ENCODE results near the gene TMTC4. TPM values are rescaled to one million over a fixed set of nuclear protein-coding genes. Genes with fewer than 3 reads are reported as not detected.
"Not testable (repeated sequence)": the region's sequence is repeated elsewhere in the genome, so short reads cannot be mapped to it uniquely, and the experiment has no call there.

Gene TMTC4
- total RNA-seq, 3 donors from 2014 or later (not counting 1 experiment from before 2014, with no cell fraction given), result 16.2 to 24.9 (median 17.3) TPM

GRCh38 chr13:100581030-100581429 lies 93.6 kb downstream of the TMTC4 start:
- H3K4me3 Mint-ChIP-seq, result peak overlapping the region; percentile 36

GRCh38 chr13:100580045-100580444 lies 94.5 kb downstream of the TMTC4 start:
- H3K9me3 ChIP-seq (ENCODE audit: control insufficient read depth, insufficient read depth, low read length), result no peaks in the 10 kb centered on the region
- Mint-ChIP-seq H3K4me1 (peaks cover 17 to 32% of the 10 kb centered on the region in 2 donors), H3K27me3 (ENCODE audit: low read depth in 2 of 2) (no peaks in the 10 kb centered on the region), H3K27ac (no peak overlapping the region), H3K9me3 (no peaks in the 10 kb centered on the region), H3K36me3 (peaks cover 7% of the 10 kb centered on the region), H3K4me3 (no peak overlapping the region)
- H3K27me3 ChIP-seq (ENCODE audit: control insufficient read depth, insufficient read depth, low read length), result no peaks in the 10 kb centered on the region
- no peak for ATAC-seq
- intact Hi-C loops (cut with micrococcal nuclease), result no loop called here
- H3K4me3 ChIP-seq (ENCODE audit: low read length), result no peak overlapping the region
- peaks cover 4% of the 10 kb centered on the region for H3K4me1 ChIP-seq (ENCODE audit: control insufficient read depth, insufficient read depth, low read length)
- no peak for TF ChIP-seq CTCF (IDR thresholded peaks at IDR 0.05)
- no peak overlapping the region for H3K27ac ChIP-seq (ENCODE audit: low read length)
- no peak for DNase-seq
- WGBS (ENCODE audit: insufficient coverage), result 97% methylated on average over 12 of the region's 12 CpGs
- H3K36me3 ChIP-seq (ENCODE audit: control insufficient read depth, insufficient read depth, low read length), result peaks cover 8% of the 10 kb centered on the region

More at GRCh38 chr13:100581030-100581429, 93.6 kb downstream of the TMTC4 start:
- TF ChIP-seq CTCF (IDR thresholded peaks at IDR 0.05), result no peak
- intact Hi-C loops (cut with micrococcal nuclease), result no loop called here
- Mint-ChIP-seq H3K36me3 (peaks cover 7% of the 10 kb centered on the region), H3K9me3 (no peaks in the 10 kb centered on the region), H3K4me1 (peaks cover 14 to 30% of the 10 kb centered on the region in 2 donors), H3K27ac (peak overlapping the region; percentile 17 to 56), H3K27me3 (ENCODE audit: low read depth in 2 of 2) (no peaks in the 10 kb centered on the region)
- H3K4me3 ChIP-seq (ENCODE audit: low read length), result no peak overlapping the region
- peaks cover 8% of the 10 kb centered on the region for H3K36me3 ChIP-seq (ENCODE audit: control insufficient read depth, insufficient read depth, low read length)
- DNase-seq, result no peak
- no peaks in the 10 kb centered on the region for H3K9me3 ChIP-seq (ENCODE audit: control insufficient read depth, insufficient read depth, low read length)
- 66% methylated on average over 4 of the region's 4 CpGs for WGBS (ENCODE audit: insufficient coverage)
- peaks cover 4% of the 10 kb centered on the region for H3K4me1 ChIP-seq (ENCODE audit: control insufficient read depth, insufficient read depth, low read length)
- no peaks in the 10 kb centered on the region for H3K27me3 ChIP-seq (ENCODE audit: control insufficient read depth, insufficient read depth, low read length)
- peak in 1 of 3 donors; percentile 45 for ATAC-seq
- no peak overlapping the region for H3K27ac ChIP-seq (ENCODE audit: low read length)

GRCh38 chr13:100577239-100577638 lies 97.4 kb downstream of the TMTC4 start:
- intact Hi-C loops (cut with micrococcal nuclease); H3K36me3 Mint-ChIP-seq; H3K4me1 ChIP-seq (ENCODE audit: control insufficient read depth, insufficient read depth, low read length); H3K9me3 ChIP-seq (ENCODE audit: control insufficient read depth, insufficient read depth, low read length); H3K27me3 Mint-ChIP-seq (ENCODE audit: low read depth in 2 of 2); H3K27ac Mint-ChIP-seq; ATAC-seq; H3K4me3 Mint-ChIP-seq; H3K27me3 ChIP-seq (ENCODE audit: control insufficient read depth, insufficient read depth, low read length); H3K36me3 ChIP-seq (ENCODE audit: control insufficient read depth, insufficient read depth, low read length); H3K4me3 ChIP-seq (ENCODE audit: low read length); H3K27ac ChIP-seq (ENCODE audit: low read length); H3K9me3 Mint-ChIP-seq; DNase-seq: not testable (repeated sequence)
- WGBS (ENCODE audit: insufficient coverage), result 100% methylated on average over 2 of the region's 4 CpGs
- peaks cover 36 to 48% of the 10 kb centered on the region in 2 donors for H3K4me1 Mint-ChIP-seq

GRCh38 chr13:100573121-100573520 lies 101.5 kb downstream of the TMTC4 start:
- Mint-ChIP-seq H3K9me3 (no peaks in the 10 kb centered on the region), H3K27me3 (ENCODE audit: low read depth in 2 of 2) (no peaks in the 10 kb centered on the region), H3K27ac (no peak overlapping the region), H3K36me3 (no peaks in the 10 kb centered on the region), H3K4me1 (peaks cover 19 to 26% of the 10 kb centered on the region in 2 donors), H3K4me3 (no peak overlapping the region)
- TF ChIP-seq CTCF (IDR thresholded peaks at IDR 0.05), result peak; percentile 95
- no peak overlapping the region for H3K4me3 ChIP-seq (ENCODE audit: low read length)
- H3K9me3 ChIP-seq (ENCODE audit: control insufficient read depth, insufficient read depth, low read length), result no peaks in the 10 kb centered on the region
- WGBS (ENCODE audit: insufficient coverage), result 40% methylated on average over 2 of the region's 2 CpGs
- no peaks in the 10 kb centered on the region for H3K36me3 ChIP-seq (ENCODE audit: control insufficient read depth, insufficient read depth, low read length)
- H3K4me1 ChIP-seq (ENCODE audit: control insufficient read depth, insufficient read depth, low read length), result no peaks in the 10 kb centered on the region
- H3K27me3 ChIP-seq (ENCODE audit: control insufficient read depth, insufficient read depth, low read length), result no peaks in the 10 kb centered on the region
- no peak overlapping the region for H3K27ac ChIP-seq (ENCODE audit: low read length)
- intact Hi-C loops (cut with micrococcal nuclease), result loop anchor here (1.0 kb wide), 3 partner anchors 15 to 554 kb away; partner anchors contain the start of gene GGACT
- ATAC-seq (peak; percentile 82 to 96 (median 89)), DNase-seq (peak; percentile 67 to 89)

Data from natural killer cell (primary cell).